H1 (cell line): Measurements from ENCODE around the gene HNF1B. TPM values are rescaled to one million over a fixed set of nuclear protein-coding genes. Genes with fewer than 3 reads are reported as not detected.

Experiments
- ATF2 ChIP-seq: IDR thresholded peaks from 2 replicates; pipeline ENCODE4 v1.6.1; 2012; ENCODE audit warnings: low read length, inconsistent platforms
- CEBPB ChIP-seq: IDR thresholded peaks from 2 replicates; pipeline ENCODE4 v1.6.1; 2012; ENCODE audit warnings: low read depth, low read length
- CHD2 ChIP-seq: IDR thresholded peaks from 2 replicates; pipeline ENCODE4 v1.6.1; 2012; ENCODE audit warnings: low read length, improper control_type of control experiment
- CTBP2 ChIP-seq: IDR thresholded peaks from 2 replicates; pipeline ENCODE4 v1.7.0; 2011; ENCODE audit warnings: borderline replicate concordance, mild to moderate bottlenecking, moderate library complexity, mixed read lengths, low read length; ENCODE audit not compliant: insufficient read depth, insufficient read length
- EGR1 ChIP-seq: IDR thresholded peaks from 2 replicates; pipeline ENCODE4 v1.6.1; 2011; ENCODE audit warnings: low read depth, low read length, borderline replicate concordance
- KDM1A ChIP-seq: fragments of 200-600, 300-600 bp; sonication (generic); IDR thresholded peaks from 2 replicates; pipeline ENCODE4 v1.7.1; 2016; ENCODE audit warnings: mild to moderate bottlenecking, low read length, borderline replicate concordance
- NRF1 ChIP-seq: IDR thresholded peaks from 2 replicates; pipeline ENCODE4 v1.6.1; 2011; ENCODE audit warnings: mild to moderate bottlenecking, low read depth, low read length, improper control_type of control experiment
- SUZ12 ChIP-seq: fragments of 200-600 bp; sonication (generic); IDR thresholded peaks from 2 replicates; pipeline ENCODE4 v1.6.1; 2012; ENCODE audit warnings: mild to moderate bottlenecking, inconsistent platforms, low read length, moderate library complexity, mixed read lengths
- TCF12 ChIP-seq: IDR thresholded peaks from 2 replicates; pipeline ENCODE4 v1.6.1; 2011; ENCODE audit warnings: low read depth, mild to moderate bottlenecking, low read length
- ZNF274 ChIP-seq: IDR thresholded peaks from 2 replicates; pipeline ENCODE4 v1.7.0; 2012; ENCODE audit warnings: low read length, borderline replicate concordance; ENCODE audit errors: extremely low read depth
- polyA plus RNA-seq, 7 experiments: library from polyadenylated mRNA; depleted of rRNA in 3 of 7; stranded (reverse) in 5 of 7; unstranded in 2 of 7; fragments of >200 nt in 5 of 7; fragments of 200-250 nt in 2 of 7; gene quantifications; 1 replicate in 5 of 7; 2 replicates in 1 of 7; 4 replicates in 1 of 7; pipeline versions ENCODE4 v1.2.1 to v1.2.3, GENCODE V29; 2011 to 2013; ENCODE audit warnings: missing spikeins in 2 of 7, mixed read lengths in 2 of 7
- total RNA-seq: library from RNA; stranded (reverse); fragmentation: NEBNext Ultra II Directional; extraction: Animal tissue kit (Norgen Biotek cat#: 25700); gene quantifications from 2 replicates; pipeline ENCODE4 v1.2.1, GENCODE V29; 2021
- TF ChIP-seq, protein P1 (sequence below): fragments of 300-600 bp; sonication (generic); IDR thresholded peaks from 2 replicates; pipeline ENCODE4 v1.7.1; 2012; ENCODE audit warnings: low read length, moderate library complexity, mild to moderate bottlenecking, inconsistent platforms; ENCODE audit not compliant: insufficient replicate concordance

The HNF1B gene
- total and polyA plus RNA-seq, 2 of the 8 experiments (the other 6 are each of a cell fraction or from before 2014, with no cell fraction given): 0.13 to 0.30 TPM

- TF ChIP-seq, protein P1, sequence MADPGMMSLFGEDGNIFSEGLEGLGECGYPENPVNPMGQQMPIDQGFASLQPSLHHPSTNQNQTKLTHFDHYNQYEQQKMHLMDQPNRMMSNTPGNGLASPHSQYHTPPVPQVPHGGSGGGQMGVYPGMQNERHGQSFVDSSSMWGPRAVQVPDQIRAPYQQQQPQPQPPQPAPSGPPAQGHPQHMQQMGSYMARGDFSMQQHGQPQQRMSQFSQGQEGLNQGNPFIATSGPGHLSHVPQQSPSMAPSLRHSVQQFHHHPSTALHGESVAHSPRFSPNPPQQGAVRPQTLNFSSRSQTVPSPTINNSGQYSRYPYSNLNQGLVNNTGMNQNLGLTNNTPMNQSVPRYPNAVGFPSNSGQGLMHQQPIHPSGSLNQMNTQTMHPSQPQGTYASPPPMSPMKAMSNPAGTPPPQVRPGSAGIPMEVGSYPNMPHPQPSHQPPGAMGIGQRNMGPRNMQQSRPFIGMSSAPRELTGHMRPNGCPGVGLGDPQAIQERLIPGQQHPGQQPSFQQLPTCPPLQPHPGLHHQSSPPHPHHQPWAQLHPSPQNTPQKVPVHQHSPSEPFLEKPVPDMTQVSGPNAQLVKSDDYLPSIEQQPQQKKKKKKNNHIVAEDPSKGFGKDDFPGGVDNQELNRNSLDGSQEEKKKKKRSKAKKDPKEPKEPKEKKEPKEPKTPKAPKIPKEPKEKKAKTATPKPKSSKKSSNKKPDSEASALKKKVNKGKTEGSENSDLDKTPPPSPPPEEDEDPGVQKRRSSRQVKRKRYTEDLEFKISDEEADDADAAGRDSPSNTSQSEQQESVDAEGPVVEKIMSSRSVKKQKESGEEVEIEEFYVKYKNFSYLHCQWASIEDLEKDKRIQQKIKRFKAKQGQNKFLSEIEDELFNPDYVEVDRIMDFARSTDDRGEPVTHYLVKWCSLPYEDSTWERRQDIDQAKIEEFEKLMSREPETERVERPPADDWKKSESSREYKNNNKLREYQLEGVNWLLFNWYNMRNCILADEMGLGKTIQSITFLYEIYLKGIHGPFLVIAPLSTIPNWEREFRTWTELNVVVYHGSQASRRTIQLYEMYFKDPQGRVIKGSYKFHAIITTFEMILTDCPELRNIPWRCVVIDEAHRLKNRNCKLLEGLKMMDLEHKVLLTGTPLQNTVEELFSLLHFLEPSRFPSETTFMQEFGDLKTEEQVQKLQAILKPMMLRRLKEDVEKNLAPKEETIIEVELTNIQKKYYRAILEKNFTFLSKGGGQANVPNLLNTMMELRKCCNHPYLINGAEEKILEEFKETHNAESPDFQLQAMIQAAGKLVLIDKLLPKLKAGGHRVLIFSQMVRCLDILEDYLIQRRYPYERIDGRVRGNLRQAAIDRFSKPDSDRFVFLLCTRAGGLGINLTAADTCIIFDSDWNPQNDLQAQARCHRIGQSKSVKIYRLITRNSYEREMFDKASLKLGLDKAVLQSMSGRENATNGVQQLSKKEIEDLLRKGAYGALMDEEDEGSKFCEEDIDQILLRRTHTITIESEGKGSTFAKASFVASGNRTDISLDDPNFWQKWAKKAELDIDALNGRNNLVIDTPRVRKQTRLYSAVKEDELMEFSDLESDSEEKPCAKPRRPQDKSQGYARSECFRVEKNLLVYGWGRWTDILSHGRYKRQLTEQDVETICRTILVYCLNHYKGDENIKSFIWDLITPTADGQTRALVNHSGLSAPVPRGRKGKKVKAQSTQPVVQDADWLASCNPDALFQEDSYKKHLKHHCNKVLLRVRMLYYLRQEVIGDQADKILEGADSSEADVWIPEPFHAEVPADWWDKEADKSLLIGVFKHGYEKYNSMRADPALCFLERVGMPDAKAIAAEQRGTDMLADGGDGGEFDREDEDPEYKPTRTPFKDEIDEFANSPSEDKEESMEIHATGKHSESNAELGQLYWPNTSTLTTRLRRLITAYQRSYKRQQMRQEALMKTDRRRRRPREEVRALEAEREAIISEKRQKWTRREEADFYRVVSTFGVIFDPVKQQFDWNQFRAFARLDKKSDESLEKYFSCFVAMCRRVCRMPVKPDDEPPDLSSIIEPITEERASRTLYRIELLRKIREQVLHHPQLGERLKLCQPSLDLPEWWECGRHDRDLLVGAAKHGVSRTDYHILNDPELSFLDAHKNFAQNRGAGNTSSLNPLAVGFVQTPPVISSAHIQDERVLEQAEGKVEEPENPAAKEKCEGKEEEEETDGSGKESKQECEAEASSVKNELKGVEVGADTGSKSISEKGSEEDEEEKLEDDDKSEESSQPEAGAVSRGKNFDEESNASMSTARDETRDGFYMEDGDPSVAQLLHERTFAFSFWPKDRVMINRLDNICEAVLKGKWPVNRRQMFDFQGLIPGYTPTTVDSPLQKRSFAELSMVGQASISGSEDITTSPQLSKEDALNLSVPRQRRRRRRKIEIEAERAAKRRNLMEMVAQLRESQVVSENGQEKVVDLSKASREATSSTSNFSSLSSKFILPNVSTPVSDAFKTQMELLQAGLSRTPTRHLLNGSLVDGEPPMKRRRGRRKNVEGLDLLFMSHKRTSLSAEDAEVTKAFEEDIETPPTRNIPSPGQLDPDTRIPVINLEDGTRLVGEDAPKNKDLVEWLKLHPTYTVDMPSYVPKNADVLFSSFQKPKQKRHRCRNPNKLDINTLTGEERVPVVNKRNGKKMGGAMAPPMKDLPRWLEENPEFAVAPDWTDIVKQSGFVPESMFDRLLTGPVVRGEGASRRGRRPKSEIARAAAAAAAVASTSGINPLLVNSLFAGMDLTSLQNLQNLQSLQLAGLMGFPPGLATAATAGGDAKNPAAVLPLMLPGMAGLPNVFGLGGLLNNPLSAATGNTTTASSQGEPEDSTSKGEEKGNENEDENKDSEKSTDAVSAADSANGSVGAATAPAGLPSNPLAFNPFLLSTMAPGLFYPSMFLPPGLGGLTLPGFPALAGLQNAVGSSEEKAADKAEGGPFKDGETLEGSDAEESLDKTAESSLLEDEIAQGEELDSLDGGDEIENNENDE: no peak
- TF ChIP-seq CHD2 (no peak), KDM1A (no peak), CTBP2 (no peak), SUZ12 (no peak), ATF2 (no peak), NRF1 (no peak), ZNF274 (no peak), EGR1 (no peak), CEBPB (no peak), TCF12 (no peak)
Observed at GRCh38 chr17:37772982-37773381, 28.1 kb upstream of the HNF1B start (continued).
